Transverse colon (tissue), 4 donors: ENCODE data around the gene PRKCB. TPM values are rescaled to one million over a fixed set of nuclear protein-coding genes. Genes with fewer than 3 reads are reported as not detected.

Experiments used
- DNase-seq: peaks from one replicate; pipeline ENCODE4 v3.0.0-alpha.2; 2019
- H3K27ac ChIP-seq, 4 donors: fragments of 200-600 bp; sonication (generic); 2 replicates each; pipeline ENCODE4 v1.5.1; 2016 to 2018; ENCODE audit warnings: inconsistent platforms in 4 of 4
- H3K27me3 ChIP-seq: fragments of 200-600 bp; sonication (generic); 2 replicates; pipeline ENCODE4 v1.5.1; 2017; ENCODE audit warnings: inconsistent platforms
- H3K36me3 ChIP-seq, 4 donors: fragments of 200-600 bp; sonication (generic); 2 replicates each; pipeline ENCODE4 v1.5.1; 2017 to 2019; ENCODE audit warnings: inconsistent platforms in 4 of 4
- H3K4me1 ChIP-seq, 4 donors: fragments of 200-600 bp; sonication (generic); 2 replicates each; pipeline ENCODE4 v1.5.1; 2017 to 2020; ENCODE audit warnings: inconsistent platforms in 4 of 4
- H3K4me3 ChIP-seq, 4 donors: fragments of 200-600 bp; sonication (generic); 1 replicate in 1 of 4; 2 replicates in 3 of 4; pipeline versions ENCODE4 v1.5.1 to v1.6.1; 2017 to 2019; ENCODE audit warnings: inconsistent platforms in 4 of 4
- H3K9me3 ChIP-seq, 2 donors: fragments of 200-600 bp; sonication (generic); 2 replicates each; pipeline ENCODE4 v1.5.1; 2017 to 2019; ENCODE audit warnings: inconsistent platforms in 2 of 2
- CTCF ChIP-seq, 5 experiments: fragments of 200-600 bp in 3 of 5; fragments of 450-650 bp in 2 of 5; sonication (generic) in 3 of 5; IDR thresholded peaks; 1 replicate in 2 of 5; 2 replicates in 3 of 5; pipeline ENCODE4 v1.5.1; 2016 to 2017; ENCODE audit warnings: antibody characterized with exemption in 5 of 5, inconsistent platforms in 3 of 5, mild to moderate bottlenecking in 2 of 5, moderate library complexity in 1 of 5
- EP300 ChIP-seq: sonication (generic); formaldehyde crosslinking; IDR thresholded peaks from one replicate; pipeline ENCODE4 v1.6.1; 2017; ENCODE audit warnings: antibody characterized with exemption, low read depth
- POLR2A ChIP-seq: fragments of 450-650 bp; IDR thresholded peaks from one replicate; pipeline ENCODE4 v1.6.1; 2016; ENCODE audit warnings: antibody characterized with exemption, mild to moderate bottlenecking, moderate library complexity
- POLR2AphosphoS5 ChIP-seq, 3 donors: sonication (generic); formaldehyde crosslinking; IDR thresholded peaks; one replicate each; pipeline ENCODE4 v1.6.1; 2016; ENCODE audit warnings: antibody characterized with exemption in 3 of 3
- WGBS, 2 donors: methylation state at CpG; one replicate each; pipeline ENCODE4 v1.1.5; 2018; ENCODE audit warnings: low coverage in 1 of 2; 5-methylcytosine and 5-hydroxymethylcytosine counted together
- in situ Hi-C, 4 donors: fragments of 200-750 bp; cut with MboI; loops; one replicate each; pipeline versions ENCODE4 v1.15.0 to v1.15.1; 2017; ENCODE audit warnings: low sequenced_read_pairs in 3 of 4, low pct_ligation_motif_present in 1 of 4, low pct_unique_long_range_greater_than_20kb in 1 of 4
- intact Hi-C: fragments of 100-400 bp; cut with DNase I; formaldehyde crosslinking; loops from one replicate; pipeline ENCODE4 v1.15.1; 2023; ENCODE audit warnings: low total_unique reads
- total RNA-seq, 4 donors: library from RNA; depleted of rRNA; stranded (reverse); fragments of >200 nt; gene quantifications; one replicate each; pipeline ENCODE4 v1.1.0, GENCODE V29; 2016

The PRKCB gene
- total RNA-seq, 4 donors from 2014 or later, result 9.0 to 28.3 (median 15.2) TPM

- in situ Hi-C loops (no loop called here), intact Hi-C loops (no loop called here)
- Histone ChIP-seq H3K36me3 (no peaks in the 10 kb centered on the region), H3K9me3 (no peaks in the 10 kb centered on the region), H3K27ac (no peak overlapping the region), H3K4me1 (no peaks in the 10 kb centered on the region), H3K4me3 (no peak overlapping the region), H3K27me3 (no peaks in the 10 kb centered on the region)
- TF ChIP-seq POLR2AphosphoS5 (IDR thresholded peaks at IDR 0.05) (no peak), POLR2A (no peak), EP300 (no peak), CTCF (IDR thresholded peaks at IDR 0.05) (no peak)
- 54 to 63% methylated on average over 2 of the region's 2 CpGs for WGBS, 2 donors
- no peak for DNase-seq
These were observed 295.5 kb downstream of the PRKCB start for GRCh38 chr16:24131294-24131693.

- Histone ChIP-seq H3K4me1 (no peaks in the 10 kb centered on the region), H3K9me3 (no peaks in the 10 kb centered on the region), H3K36me3 (no peaks in the 10 kb centered on the region), H3K27ac (no peak overlapping the region), H3K27me3 (no peaks in the 10 kb centered on the region), H3K4me3 (no peak overlapping the region)
- 93 to 100% methylated on average over 2 of the region's 2 CpGs for WGBS, 2 donors
- TF ChIP-seq CTCF (IDR thresholded peaks at IDR 0.05) (no peak), EP300 (no peak)
- DNase-seq, result no peak
- intact Hi-C loops, result no loop called here
- in situ Hi-C loops, result no loop called here
These were observed 296.4 kb downstream of the PRKCB start for GRCh38 chr16:24132048-24132796.

GRCh38 chr16:24132797-24133155, 297.0 kb downstream of the PRKCB start:
- no peak for TF ChIP-seq POLR2AphosphoS5 (IDR thresholded peaks at IDR 0.05)
- no peak for TF ChIP-seq CTCF (IDR thresholded peaks at IDR 0.05)
- no peak for TF ChIP-seq POLR2A
- TF ChIP-seq EP300, result no peak
- in situ Hi-C loops (no loop called here), intact Hi-C loops (no loop called here)
- H3K27ac ChIP-seq, result no peak overlapping the region
- H3K4me1 ChIP-seq, result no peaks in the 10 kb centered on the region
- H3K27me3 ChIP-seq, result no peaks in the 10 kb centered on the region
- no peaks in the 10 kb centered on the region for H3K9me3 ChIP-seq
- no peak for DNase-seq
- WGBS, 2 donors, result 60 to 73% methylated on average over 2 to 3 of the region's 3 CpGs
- no peak overlapping the region for H3K4me3 ChIP-seq
- H3K36me3 ChIP-seq, result no peaks in the 10 kb centered on the region

GRCh38 chr16:24135624-24136565, 300.1 kb downstream of the PRKCB start:
- H3K4me1 ChIP-seq, result no peaks in the 10 kb centered on the region
- intact Hi-C loops (no loop called here), in situ Hi-C loops (no loop called here)
- DNase-seq, result no peak
- no peaks in the 10 kb centered on the region for H3K9me3 ChIP-seq
- no peaks in the 10 kb centered on the region for H3K36me3 ChIP-seq
- TF ChIP-seq POLR2A (no peak), EP300 (no peak), CTCF (IDR thresholded peaks at IDR 0.05) (no peak), POLR2AphosphoS5 (IDR thresholded peaks at IDR 0.05) (no peak)
- H3K27me3 ChIP-seq, result no peaks in the 10 kb centered on the region
- no peak overlapping the region for H3K4me3 ChIP-seq
- H3K27ac ChIP-seq, result no peak overlapping the region
- WGBS, 2 donors, result 61 to 82% methylated on average over 5 to 9 of the region's 9 CpGs
